ENCODE results near the gene CHGA.
A peak's percentile ranks its signal among the peaks of the same experiment; 100 is the strongest.

CHGA gene

DNA sequence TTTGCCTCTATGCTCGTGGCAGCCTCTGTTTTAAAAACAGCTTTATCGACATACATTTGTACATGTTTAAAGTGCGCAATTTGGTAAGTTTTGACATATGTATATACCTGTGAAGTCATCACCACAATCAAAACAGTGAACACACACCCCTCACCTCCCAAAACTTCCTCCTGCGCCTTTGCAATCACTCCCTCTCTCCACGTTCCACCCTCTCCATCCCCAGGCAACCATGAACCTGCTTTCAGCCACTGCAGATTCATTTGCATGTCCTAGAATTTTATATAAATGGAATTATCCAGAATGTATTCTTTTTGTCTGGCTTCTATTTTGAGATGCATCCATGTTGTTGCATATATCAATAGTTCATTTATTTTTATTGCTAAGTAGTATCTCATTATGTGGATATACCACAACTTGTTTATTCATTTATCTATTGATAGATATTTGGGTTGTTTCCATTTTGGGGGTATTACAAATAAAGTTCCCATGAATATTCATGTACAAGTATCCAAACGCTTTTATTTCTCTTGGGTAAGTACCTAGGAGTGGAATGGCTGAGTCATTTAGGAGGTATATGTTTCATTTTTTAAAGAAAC, 15.5 kb upstream of the CHGA start:
- no peaks in the 10 kb centered on the region for H3K27me3 ChIP-seq (ENCODE audit: insufficient read depth, low read length, poor library complexity)
- no peak overlapping the region for H2AFZ ChIP-seq (ENCODE audit: low read depth, low read length)
- H3K27ac ChIP-seq (ENCODE audit: low read length), result no peak overlapping the region
- DNase-seq (no peak), ATAC-seq (ENCODE audit: insufficient read depth, low read depth) (no peak)
- H3K9ac ChIP-seq (ENCODE audit: low read depth, low read length), result no peak overlapping the region
- no peak overlapping the region for H3K4me3 ChIP-seq (ENCODE audit: low read depth in 1 of 2, low read length in 2 of 2)
- no peaks in the 10 kb centered on the region for H3K9me3 ChIP-seq (ENCODE audit: insufficient read depth, low read length, severe bottlenecking)
- TF ChIP-seq, protein P1, sequence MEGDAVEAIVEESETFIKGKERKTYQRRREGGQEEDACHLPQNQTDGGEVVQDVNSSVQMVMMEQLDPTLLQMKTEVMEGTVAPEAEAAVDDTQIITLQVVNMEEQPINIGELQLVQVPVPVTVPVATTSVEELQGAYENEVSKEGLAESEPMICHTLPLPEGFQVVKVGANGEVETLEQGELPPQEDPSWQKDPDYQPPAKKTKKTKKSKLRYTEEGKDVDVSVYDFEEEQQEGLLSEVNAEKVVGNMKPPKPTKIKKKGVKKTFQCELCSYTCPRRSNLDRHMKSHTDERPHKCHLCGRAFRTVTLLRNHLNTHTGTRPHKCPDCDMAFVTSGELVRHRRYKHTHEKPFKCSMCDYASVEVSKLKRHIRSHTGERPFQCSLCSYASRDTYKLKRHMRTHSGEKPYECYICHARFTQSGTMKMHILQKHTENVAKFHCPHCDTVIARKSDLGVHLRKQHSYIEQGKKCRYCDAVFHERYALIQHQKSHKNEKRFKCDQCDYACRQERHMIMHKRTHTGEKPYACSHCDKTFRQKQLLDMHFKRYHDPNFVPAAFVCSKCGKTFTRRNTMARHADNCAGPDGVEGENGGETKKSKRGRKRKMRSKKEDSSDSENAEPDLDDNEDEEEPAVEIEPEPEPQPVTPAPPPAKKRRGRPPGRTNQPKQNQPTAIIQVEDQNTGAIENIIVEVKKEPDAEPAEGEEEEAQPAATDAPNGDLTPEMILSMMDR (IDR thresholded peaks at IDR 0.05; ENCODE audit: borderline replicate concordance, extremely low read depth, low read length, poor library complexity, severe bottlenecking), result no peak
- no peak for TF ChIP-seq EZH2 (IDR thresholded peaks at IDR 0.05; ENCODE audit: borderline replicate concordance, low read depth, low read length, severe bottlenecking)
- H3K4me2 ChIP-seq (ENCODE audit: insufficient read depth, low read length), result no peak overlapping the region
- no peaks in the 10 kb centered on the region for H3K36me3 ChIP-seq (ENCODE audit: insufficient read depth, low read length)
- peaks cover 4% of the 10 kb centered on the region for H4K20me1 ChIP-seq (ENCODE audit: insufficient read depth, low read length)
- H3K4me1 ChIP-seq (ENCODE audit: insufficient read depth, low read length), result no peaks in the 10 kb centered on the region
- H3K79me2 ChIP-seq (ENCODE audit: insufficient read depth, low read length), result no peaks in the 10 kb centered on the region

DNA sequence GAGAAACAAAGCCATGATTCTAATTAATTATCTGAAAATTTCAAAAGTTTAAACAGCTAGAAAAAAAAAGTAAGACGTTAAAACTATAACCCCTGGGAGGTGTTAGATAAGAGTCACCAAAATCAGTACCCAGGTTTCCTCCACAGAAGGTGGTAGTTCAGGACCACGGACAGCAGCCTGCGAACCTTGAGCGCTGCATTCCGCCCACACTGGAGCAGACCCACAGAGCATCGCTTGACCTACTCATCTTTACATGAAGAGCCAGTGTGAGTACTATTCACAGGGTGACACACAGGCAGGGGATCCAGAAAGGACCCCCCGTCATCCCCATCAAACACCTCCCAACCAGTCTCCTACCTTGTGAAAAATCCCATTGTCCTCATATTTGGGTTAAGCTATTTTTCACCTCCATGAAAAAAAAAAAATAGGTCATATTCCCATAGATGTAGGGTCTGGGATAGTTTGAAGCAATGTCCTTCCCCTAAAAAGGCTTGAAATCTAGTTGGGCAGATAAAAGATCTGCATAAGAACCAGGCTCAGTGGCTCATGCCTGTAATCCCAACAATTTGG, 8.8 kb upstream of the CHGA start:
- Histone ChIP-seq H3K4me2 (ENCODE audit: insufficient read depth, low read length) (no peak overlapping the region), H3K27ac (ENCODE audit: low read length) (no peak overlapping the region), H3K27me3 (ENCODE audit: insufficient read depth, low read length, poor library complexity) (no peaks in the 10 kb centered on the region), H3K36me3 (ENCODE audit: insufficient read depth, low read length) (no peaks in the 10 kb centered on the region), H4K20me1 (ENCODE audit: insufficient read depth, low read length) (peaks cover 7% of the 10 kb centered on the region; the same call in 1 of the 2 replicates), H3K9me3 (ENCODE audit: insufficient read depth, low read length, severe bottlenecking) (peaks cover 6% of the 10 kb centered on the region), H3K79me2 (ENCODE audit: insufficient read depth, low read length) (no peaks in the 10 kb centered on the region), H3K4me1 (ENCODE audit: insufficient read depth, low read length) (no peaks in the 10 kb centered on the region), H3K4me3 (ENCODE audit: low read depth in 1 of 2, low read length in 2 of 2) (no peak overlapping the region), H2AFZ (ENCODE audit: low read depth, low read length) (no peak overlapping the region), H3K9ac (ENCODE audit: low read depth, low read length) (no peak overlapping the region)
- peak; percentile 61 for DNase-seq
- TF ChIP-seq EZH2 (IDR thresholded peaks at IDR 0.05; ENCODE audit: borderline replicate concordance, low read depth, low read length, severe bottlenecking), result no peak
- TF ChIP-seq, protein P1 (IDR thresholded peaks at IDR 0.05; ENCODE audit: borderline replicate concordance, extremely low read depth, low read length, poor library complexity, severe bottlenecking), result no peak
- ATAC-seq (ENCODE audit: insufficient read depth, low read depth), result peak; percentile 78

DNA sequence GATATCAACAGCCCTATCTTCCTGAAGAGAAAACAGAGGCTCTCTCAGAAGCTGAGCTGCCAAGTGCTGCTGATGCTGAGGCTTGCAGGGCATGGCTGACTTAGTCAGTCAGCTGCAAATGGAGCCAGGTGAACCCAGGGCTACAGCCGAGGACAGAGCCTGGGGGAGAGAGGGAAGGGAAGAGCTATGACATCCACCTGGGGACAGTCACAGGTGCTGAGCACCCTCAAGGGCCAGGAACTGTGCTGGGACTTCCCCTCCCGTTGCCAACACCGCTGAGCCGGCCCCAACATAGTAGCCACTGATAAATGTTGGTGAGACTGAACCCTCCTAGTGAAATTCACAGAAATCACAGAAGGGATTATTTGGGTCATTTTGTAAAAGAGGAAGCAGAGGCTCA, 6.7 kb upstream of the CHGA start:
- Histone ChIP-seq H3K36me3 (ENCODE audit: insufficient read depth, low read length) (no peaks in the 10 kb centered on the region), H2AFZ (ENCODE audit: low read depth, low read length) (no peak overlapping the region), H3K27ac (ENCODE audit: low read length) (no peak overlapping the region), H3K4me1 (ENCODE audit: insufficient read depth, low read length) (no peaks in the 10 kb centered on the region), H3K27me3 (ENCODE audit: insufficient read depth, low read length, poor library complexity) (no peaks in the 10 kb centered on the region), H3K4me3 (ENCODE audit: low read depth in 1 of 2, low read length in 2 of 2) (no peak overlapping the region), H3K9me3 (ENCODE audit: insufficient read depth, low read length, severe bottlenecking) (peaks cover 6% of the 10 kb centered on the region), H3K4me2 (ENCODE audit: insufficient read depth, low read length) (no peak overlapping the region), H3K79me2 (ENCODE audit: insufficient read depth, low read length) (no peaks in the 10 kb centered on the region), H3K9ac (ENCODE audit: low read depth, low read length) (no peak overlapping the region), H4K20me1 (ENCODE audit: insufficient read depth, low read length) (peaks cover 7% of the 10 kb centered on the region; the same call in 1 of the 2 replicates)
- no peak for ATAC-seq (ENCODE audit: insufficient read depth, low read depth)
- DNase-seq, result no peak
- TF ChIP-seq, protein P1 (IDR thresholded peaks at IDR 0.05; ENCODE audit: borderline replicate concordance, extremely low read depth, low read length, poor library complexity, severe bottlenecking), result no peak
- TF ChIP-seq EZH2 (IDR thresholded peaks at IDR 0.05; ENCODE audit: borderline replicate concordance, low read depth, low read length, severe bottlenecking), result no peak

Data from DND-41 (cell line).